LNCaP clone FGC (cell line): ENCODE measurements around the gene CRISPLD2.
"Not testable (repeated sequence)": the region's sequence is repeated elsewhere in the genome, so short reads cannot be mapped to it uniquely, and the experiment has no call there.

Experiments used
- DNase-seq: peaks from one replicate; pipeline ENCODE4 v3.0.0-alpha.2; 2011; ENCODE audit warnings: low read depth
- H3K4me3 ChIP-seq: 2 replicates; pipeline ENCODE4 v1.5.1; 2011; ENCODE audit warnings: mild to moderate bottlenecking, low read depth, low read length, control low read depth
- CTCF ChIP-seq: IDR thresholded peaks from 2 replicates; pipeline ENCODE4 v1.5.1; 2012; ENCODE audit warnings: mild to moderate bottlenecking; ENCODE audit not compliant: control insufficient read depth, insufficient read depth; ENCODE audit errors: extremely low read depth

The CRISPLD2 gene

GRCh38 chr16:84827131-84827574 lies 7.4 kb downstream of the CRISPLD2 start:
- no peak for TF ChIP-seq CTCF
- DNase-seq, result no peak
- H3K4me3 ChIP-seq, result no peak overlapping the region

GRCh38 chr16:84827897-84828296 lies 8.1 kb downstream of the CRISPLD2 start:
- no peak for TF ChIP-seq CTCF
- no peak overlapping the region for H3K4me3 ChIP-seq
- no peak for DNase-seq

- DNase-seq, result no peak
- TF ChIP-seq CTCF, result no peak
- no peak overlapping the region for H3K4me3 ChIP-seq
Observed at GRCh38 chr16:84828322-84828721, 8.5 kb downstream of the CRISPLD2 start.

GRCh38 chr16:84829168-84829965 lies 9.6 kb downstream of the CRISPLD2 start:
- no peak for DNase-seq
- TF ChIP-seq CTCF, result no peak
- no peak overlapping the region for H3K4me3 ChIP-seq

GRCh38 chr16:84830765-84831384 lies 11.1 kb downstream of the CRISPLD2 start:
- no peak overlapping the region for H3K4me3 ChIP-seq
- TF ChIP-seq CTCF, result no peak
- no peak for DNase-seq

- not testable (repeated sequence) for DNase-seq, H3K4me3 ChIP-seq
Observed at GRCh38 chr16:84831728-84832127, 11.9 kb downstream of the CRISPLD2 start.

- H3K4me3 ChIP-seq, result no peak overlapping the region
- TF ChIP-seq CTCF, result no peak
- no peak for DNase-seq
Observed at GRCh38 chr16:84832488-84833143, 12.8 kb downstream of the CRISPLD2 start.
